HUES6 (cell line): Measurements from ENCODE around the gene MYO7A.

ENCODE experiments used
- H3K27ac ChIP-seq: 2 replicates; pipeline ENCODE4 v1.7.0; 2013; ENCODE audit warnings: low read depth, mild to moderate bottlenecking, low read length, inconsistent platforms
- H3K27me3 ChIP-seq: 2 replicates; pipeline ENCODE4 v1.6.1; 2013; ENCODE audit warnings: low read length; ENCODE audit not compliant: control insufficient read depth, insufficient read depth
- H3K36me3 ChIP-seq: 2 replicates; pipeline ENCODE4 v1.6.1; 2013; ENCODE audit warnings: low read length; ENCODE audit not compliant: control insufficient read depth, insufficient read depth
- H3K4me1 ChIP-seq: 2 replicates; pipeline ENCODE4 v1.6.1; 2013; ENCODE audit warnings: low read length; ENCODE audit not compliant: control insufficient read depth, insufficient read depth
- H3K4me3 ChIP-seq: 2 replicates; pipeline ENCODE4 v1.5.1; 2013; ENCODE audit warnings: low read depth, low read length
- H3K9ac ChIP-seq: one replicate; pipeline ENCODE4 v1.6.1; 2013; ENCODE audit warnings: mild to moderate bottlenecking, low read length
- H3K9me3 ChIP-seq: 2 replicates; pipeline ENCODE4 v1.6.1; 2013; ENCODE audit warnings: low read depth, low read length; ENCODE audit not compliant: control insufficient read depth, insufficient read depth

Gene MYO7A

DNA sequence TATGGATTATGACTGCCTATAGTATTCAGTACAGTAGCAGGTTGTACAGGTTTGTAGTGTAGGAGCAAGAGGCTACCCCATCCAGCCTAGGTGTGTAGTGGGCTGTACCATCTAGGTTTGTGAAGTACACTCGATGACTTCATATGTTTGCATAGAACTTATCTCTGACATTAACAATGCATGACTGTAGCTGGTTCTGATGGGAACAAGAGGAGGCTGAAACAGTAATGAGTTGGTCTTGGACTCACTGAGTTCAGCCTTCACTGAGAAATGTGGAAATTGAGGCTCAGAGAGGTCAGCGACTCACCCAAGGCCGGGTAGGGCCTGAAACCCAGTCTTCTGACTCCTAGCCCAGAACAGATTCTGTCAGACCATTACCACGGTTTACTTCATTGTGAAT, 13.0 kb downstream of the MYO7A start:
- Histone ChIP-seq H3K4me1 (peaks cover 11% of the 10 kb centered on the region), H3K4me3 (no peak overlapping the region), H3K36me3 (no peaks in the 10 kb centered on the region), H3K27ac (no peak overlapping the region), H3K9ac (no peak overlapping the region), H3K9me3 (no peaks in the 10 kb centered on the region), H3K27me3 (no peaks in the 10 kb centered on the region; the same call in 1 of the 2 replicates)

DNA sequence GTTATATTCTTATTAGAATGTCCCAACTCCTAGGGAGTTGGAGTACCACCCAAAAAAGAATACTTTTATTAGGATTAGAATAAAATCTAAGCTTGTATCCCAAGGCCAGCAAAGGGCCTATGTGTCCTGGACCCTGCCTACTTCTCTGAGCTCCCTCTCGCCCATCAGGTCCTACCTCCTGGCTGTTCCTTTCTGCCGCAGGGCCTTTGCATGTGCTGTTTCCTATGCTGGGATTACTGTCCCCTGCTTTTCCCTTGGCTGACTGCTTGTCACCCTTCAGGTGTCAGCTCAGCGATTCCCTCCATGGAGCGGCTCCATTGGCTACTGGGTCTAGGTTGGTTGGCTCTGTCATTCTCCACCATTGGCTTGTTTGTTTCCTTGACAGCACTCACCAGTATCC, 13.4 kb downstream of the MYO7A start:
- Histone ChIP-seq H3K27me3 (peaks cover 1% of the 10 kb centered on the region; the same call in 1 of the 2 replicates), H3K9ac (no peak overlapping the region), H3K27ac (no peak overlapping the region), H3K9me3 (no peaks in the 10 kb centered on the region), H3K4me3 (no peak overlapping the region), H3K36me3 (no peaks in the 10 kb centered on the region), H3K4me1 (peaks cover 11% of the 10 kb centered on the region)

DNA sequence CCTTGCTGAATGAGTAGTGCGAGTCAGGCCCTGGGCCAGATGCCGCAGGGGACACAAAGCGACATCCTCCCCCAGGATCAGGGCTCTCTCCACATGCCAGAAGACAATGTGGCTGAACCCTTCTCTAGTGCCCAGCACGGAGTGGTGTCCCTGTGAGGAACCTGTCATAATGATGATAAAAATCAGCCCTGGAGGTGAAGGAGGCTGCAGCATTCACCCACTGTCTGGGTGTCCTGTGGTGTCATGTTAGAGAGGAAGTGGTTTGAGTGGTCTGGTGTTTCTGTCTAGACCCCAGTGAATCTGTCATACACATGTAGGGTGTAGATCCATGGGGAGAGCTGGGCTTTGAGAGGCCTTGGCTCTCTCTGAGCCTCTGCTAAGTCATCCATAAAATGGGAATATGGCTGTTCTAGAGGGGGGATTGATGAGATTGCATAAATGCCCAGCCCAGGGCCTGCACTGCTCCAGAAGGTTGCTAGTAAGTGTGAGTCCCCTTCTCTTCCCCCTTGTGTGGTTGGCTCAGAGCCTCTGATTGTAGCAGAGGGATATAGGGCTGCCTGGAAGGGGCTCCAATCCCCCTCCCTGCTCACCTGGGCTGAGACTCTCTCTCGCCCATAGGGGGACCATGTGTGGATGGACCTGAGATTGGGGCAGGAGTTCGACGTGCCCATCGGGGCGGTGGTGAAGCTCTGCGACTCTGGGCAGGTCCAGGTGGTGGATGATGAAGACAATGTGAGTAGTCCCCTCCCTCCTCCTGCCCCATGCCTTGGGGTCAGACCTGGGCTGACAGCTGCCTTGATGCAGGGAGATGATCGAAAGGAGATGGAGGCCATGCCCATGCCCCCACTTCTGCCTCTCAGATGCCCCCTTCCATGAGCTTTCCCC, 14.3 kb downstream of the MYO7A start:
- no peaks in the 10 kb centered on the region for H3K9me3 ChIP-seq
- peaks cover 10% of the 10 kb centered on the region for H3K27me3 ChIP-seq
- no peaks in the 10 kb centered on the region for H3K36me3 ChIP-seq
- H3K4me3 ChIP-seq, result no peak overlapping the region
- H3K27ac ChIP-seq, result no peak overlapping the region
- peaks cover 11% of the 10 kb centered on the region for H3K4me1 ChIP-seq
- no peak overlapping the region for H3K9ac ChIP-seq

DNA sequence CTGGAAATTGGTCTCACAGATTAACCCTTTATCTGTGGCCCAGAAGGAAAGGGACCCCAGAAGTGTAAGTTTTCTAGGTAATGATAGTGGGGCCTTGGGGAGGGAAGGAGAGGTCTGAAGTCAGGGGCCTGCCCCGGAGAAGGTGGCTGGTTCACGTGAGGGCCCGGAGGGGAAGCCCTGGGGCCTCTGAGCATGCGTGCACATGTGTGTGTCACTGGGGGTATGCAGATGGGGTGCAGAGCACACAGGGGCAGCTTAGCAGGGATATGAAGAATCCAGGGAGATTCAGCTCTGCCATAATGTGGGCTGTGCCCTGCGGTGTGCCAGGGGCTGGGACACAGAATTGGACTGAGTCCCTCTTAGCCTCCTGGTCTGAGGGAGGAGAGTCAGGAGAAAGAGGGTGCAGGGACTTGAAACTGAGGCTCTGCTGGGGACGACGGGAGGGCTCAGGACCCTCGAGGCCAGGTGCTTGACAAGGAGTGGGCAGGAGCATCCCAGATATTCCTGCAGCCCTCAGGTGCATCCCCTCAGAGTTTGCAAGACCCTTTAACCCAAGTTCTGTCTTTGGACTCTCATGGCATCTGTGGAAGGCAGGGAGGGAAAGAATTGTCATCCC, 15.5 kb downstream of the MYO7A start:
- peaks cover 14% of the 10 kb centered on the region for H3K27me3 ChIP-seq
- H3K9ac ChIP-seq, result no peak overlapping the region
- no peaks in the 10 kb centered on the region for H3K36me3 ChIP-seq
- H3K27ac ChIP-seq, result no peak overlapping the region
- H3K4me1 ChIP-seq, result peaks cover 16% of the 10 kb centered on the region
- H3K9me3 ChIP-seq, result no peaks in the 10 kb centered on the region
- no peak overlapping the region for H3K4me3 ChIP-seq

DNA sequence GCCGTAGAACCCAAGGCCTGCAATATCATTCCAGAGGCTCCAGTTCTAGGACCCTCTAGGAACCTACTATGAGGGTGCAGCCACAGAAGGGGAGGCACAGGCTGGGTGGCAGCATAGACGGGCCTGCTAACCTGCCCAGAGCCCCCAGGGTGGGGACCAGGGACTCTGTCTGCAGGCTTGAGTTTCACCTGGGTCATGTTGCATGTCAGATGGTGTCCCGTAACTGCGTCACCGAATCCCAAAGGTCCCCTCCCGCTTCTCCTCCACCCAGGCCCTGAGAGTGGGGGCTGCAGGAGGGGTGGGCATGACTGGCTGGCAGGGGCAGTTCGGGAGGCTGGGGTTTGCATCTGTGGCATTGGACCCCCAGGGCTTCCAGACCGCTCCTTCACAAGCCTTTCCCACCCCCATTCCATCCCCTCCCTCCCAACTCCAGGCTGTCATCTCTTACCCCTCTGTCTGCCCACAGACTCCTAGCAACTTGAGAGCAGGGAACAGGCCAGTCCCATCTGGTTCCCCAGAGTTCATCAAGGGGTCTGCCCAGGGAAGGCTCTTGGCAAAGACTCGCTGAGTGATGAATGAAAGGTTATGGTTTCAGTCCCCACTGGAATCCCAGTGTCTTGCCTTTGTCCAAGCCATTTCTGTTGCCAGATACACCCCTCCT, 16.3 kb downstream of the MYO7A start:
- no peak overlapping the region for H3K27ac ChIP-seq
- no peak overlapping the region for H3K4me3 ChIP-seq
- no peaks in the 10 kb centered on the region for H3K36me3 ChIP-seq
- peaks cover 20% of the 10 kb centered on the region for H3K4me1 ChIP-seq
- H3K27me3 ChIP-seq, result peaks cover 14% of the 10 kb centered on the region
- no peaks in the 10 kb centered on the region for H3K9me3 ChIP-seq
- no peak overlapping the region for H3K9ac ChIP-seq

DNA sequence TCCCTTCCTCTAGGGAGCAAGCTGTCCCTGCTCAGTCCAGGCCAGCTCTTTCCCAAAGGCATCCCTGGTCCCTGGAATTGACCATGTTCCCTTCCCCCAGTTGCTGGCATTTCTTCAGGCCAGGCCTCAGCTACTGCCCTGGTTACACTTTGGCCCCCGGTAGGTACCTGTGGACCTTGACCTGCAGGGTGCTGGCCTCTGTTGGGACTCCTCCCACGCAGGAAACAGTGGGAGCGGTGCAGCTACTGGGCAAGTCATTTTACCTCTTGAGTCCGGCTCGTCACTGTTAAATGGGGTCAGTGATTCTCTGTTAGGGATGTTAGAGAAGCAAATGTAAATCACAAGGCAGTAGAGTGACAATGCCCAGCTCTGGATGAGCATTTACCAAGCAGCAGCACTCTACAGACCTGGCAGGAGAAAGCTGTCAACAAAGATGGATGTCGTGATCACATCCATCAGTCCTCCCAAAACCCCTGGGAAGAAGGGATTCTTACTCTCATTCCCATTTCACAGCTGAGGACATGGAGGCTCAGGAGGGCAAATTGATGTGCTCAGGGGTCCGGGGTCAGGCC, 16.9 kb downstream of the MYO7A start:
- Histone ChIP-seq H3K36me3 (no peaks in the 10 kb centered on the region), H3K27me3 (peaks cover 14% of the 10 kb centered on the region), H3K9me3 (no peaks in the 10 kb centered on the region), H3K4me1 (peaks cover 21% of the 10 kb centered on the region), H3K4me3 (no peak overlapping the region), H3K9ac (no peak overlapping the region), H3K27ac (no peak overlapping the region)

DNA sequence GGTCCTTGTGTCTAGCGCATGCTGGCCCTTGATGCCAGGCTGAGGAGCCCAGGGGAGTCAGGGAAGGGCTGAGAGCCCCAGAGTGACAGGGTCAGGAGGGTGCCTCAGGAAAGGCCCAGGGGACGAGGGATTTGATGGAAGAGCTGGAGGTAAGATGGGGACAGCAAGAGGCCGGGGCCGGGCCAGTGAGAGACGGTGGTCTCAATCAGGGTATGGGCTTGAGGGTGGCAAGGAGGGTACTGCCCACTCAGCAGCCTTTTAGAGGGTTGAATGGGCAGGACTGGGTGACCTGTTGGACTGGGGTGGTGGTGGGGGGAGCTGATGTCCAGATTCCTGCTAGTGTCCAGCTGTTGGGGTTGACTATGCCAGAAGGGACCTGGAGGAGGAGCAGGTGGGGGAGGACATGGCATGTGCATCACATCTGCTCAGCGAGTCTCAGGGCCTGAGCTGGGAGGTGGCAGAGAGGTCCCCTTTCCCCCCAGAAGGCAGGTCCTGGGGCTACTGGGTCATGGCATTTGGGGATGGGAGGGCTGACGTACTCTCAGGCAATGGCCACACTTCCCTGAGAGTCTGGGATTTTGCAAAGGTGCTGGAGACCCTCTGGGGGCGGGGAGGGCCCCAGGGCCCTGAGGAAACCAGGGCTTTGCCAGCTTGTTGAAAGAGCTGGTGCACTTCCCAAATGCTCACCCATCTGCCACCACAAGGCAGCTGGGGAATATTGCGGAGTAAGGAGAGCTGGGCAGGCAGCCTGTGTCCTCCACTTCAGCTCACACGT, 18.4 kb downstream of the MYO7A start:
- H3K27me3 ChIP-seq, result peaks cover 14% of the 10 kb centered on the region
- H3K9ac ChIP-seq, result no peak overlapping the region
- H3K36me3 ChIP-seq, result no peaks in the 10 kb centered on the region
- H3K27ac ChIP-seq, result no peak overlapping the region
- H3K9me3 ChIP-seq, result no peaks in the 10 kb centered on the region
- H3K4me1 ChIP-seq, result peaks cover 16% of the 10 kb centered on the region
- no peak overlapping the region for H3K4me3 ChIP-seq

DNA sequence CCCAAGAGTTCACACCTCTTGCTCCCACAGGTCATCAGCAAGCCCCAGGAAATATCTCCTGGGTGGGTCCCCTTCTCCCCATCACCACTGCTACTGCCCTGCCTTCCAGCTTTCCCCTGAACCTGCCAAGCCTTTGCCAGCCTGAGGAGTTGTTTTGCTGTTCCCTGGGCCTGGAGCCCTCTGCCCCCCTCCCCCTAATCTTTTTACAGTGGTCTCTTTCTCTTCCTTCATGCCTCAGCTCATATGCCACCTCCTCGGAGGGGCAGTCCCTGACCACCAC, 18.9 kb downstream of the MYO7A start:
- no peak overlapping the region for H3K4me3 ChIP-seq
- H3K9me3 ChIP-seq, result no peaks in the 10 kb centered on the region
- H3K9ac ChIP-seq, result no peak overlapping the region

DNA sequence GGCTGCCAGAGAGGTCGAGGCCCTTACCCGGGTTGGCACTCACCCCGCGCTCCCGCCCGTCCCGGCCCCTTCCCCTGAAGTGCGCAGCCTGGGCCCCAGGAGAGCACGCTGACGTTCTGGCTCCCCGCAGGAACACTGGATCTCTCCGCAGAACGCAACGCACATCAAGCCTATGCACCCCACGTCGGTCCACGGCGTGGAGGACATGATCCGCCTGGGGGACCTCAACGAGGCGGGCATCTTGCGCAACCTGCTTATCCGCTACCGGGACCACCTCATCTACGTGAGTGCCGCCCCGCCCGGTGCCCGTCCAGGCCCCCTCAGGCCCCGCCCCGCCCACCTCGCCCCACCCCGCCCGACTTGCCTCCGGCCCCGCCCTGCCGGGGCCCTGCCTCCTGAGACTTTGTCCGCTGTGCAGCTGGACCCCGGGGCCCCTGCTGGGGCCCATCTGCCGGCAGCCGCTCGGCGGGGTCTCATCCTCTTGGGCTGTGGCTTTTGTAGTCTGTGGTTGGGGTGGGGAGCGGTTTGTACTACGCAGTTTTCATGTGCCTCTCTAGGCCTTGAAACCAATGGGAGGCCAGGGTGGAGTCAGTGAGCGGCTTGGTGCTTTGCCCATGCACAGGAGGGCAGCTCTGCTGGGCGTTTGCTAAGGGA, 19.7 kb downstream of the MYO7A start:
- Histone ChIP-seq H3K9me3 (no peaks in the 10 kb centered on the region), H3K4me3 (peak overlapping the region; percentile 66), H3K27ac (no peak overlapping the region), H3K4me1 (peaks cover 16% of the 10 kb centered on the region), H3K27me3 (peaks cover 14% of the 10 kb centered on the region), H3K9ac (no peak overlapping the region), H3K36me3 (no peaks in the 10 kb centered on the region)

More for the DNA sequence above, 18.9 kb downstream of the MYO7A start:
- Histone ChIP-seq H3K36me3 (no peaks in the 10 kb centered on the region), H3K27ac (no peak overlapping the region), H3K27me3 (peaks cover 14% of the 10 kb centered on the region), H3K4me1 (peaks cover 16% of the 10 kb centered on the region)

DNA sequence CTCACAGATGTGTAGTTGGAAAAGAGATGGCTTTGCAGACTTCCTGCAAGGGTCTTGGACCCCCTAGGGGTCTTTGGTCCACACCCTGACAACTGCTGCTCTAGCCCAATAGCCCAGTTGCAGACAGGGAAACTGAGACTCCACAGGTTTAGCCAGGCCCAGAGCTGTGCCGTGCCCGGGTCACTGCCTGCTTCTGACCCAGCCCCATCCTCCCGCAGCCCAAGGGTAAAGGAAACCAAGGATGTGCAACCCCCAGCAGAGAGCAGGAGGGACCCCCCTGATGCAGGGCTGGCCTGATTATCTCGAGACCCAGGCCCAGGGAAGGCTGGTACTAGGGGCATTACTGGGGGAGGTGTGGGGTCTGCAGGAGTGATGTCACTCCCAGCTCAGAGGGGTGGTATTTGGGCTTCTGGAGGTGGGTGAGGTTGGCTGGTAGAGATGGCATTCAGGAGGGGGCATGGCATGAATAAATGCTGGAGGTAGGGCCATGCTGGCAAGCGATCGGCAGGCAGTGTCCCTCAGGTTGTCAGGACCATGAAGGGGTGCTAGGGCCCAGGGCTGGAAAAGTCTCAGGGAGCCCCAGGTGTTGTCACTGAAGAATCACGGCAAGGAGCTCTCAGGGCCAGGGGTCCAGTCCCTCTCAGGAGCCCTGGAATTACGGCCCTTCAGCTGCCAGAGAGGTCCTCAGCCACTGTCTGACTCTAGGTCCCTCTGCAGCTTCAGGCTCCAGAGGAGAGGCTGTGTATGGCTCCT, 21.1 kb downstream of the MYO7A start:
- peaks cover 14% of the 10 kb centered on the region for H3K27me3 ChIP-seq

More for the DNA sequence above, 21.1 kb downstream of the MYO7A start:
- H3K4me1 ChIP-seq, result peaks cover 16% of the 10 kb centered on the region
- no peaks in the 10 kb centered on the region for H3K9me3 ChIP-seq
- H3K9ac ChIP-seq, result no peak overlapping the region
- H3K4me3 ChIP-seq, result no peak overlapping the region
- no peaks in the 10 kb centered on the region for H3K36me3 ChIP-seq
- no peak overlapping the region for H3K27ac ChIP-seq
